Measurements from ENCODE around the gene DSCAML1. TPM values are rescaled to one million over a fixed set of nuclear protein-coding genes. Genes with fewer than 3 reads are reported as not detected.

The DSCAML1 gene
- total RNA-seq, 1 donor from 2014 or later: 1.3 TPM

- TF ChIP-seq CTCF (IDR thresholded peaks at IDR 0.05): no peak
- peaks cover 54% of the 10 kb centered on the region for H3K27me3 ChIP-seq
- no peak for DNase-seq
- ATAC-seq: no peak
- H3K4me1 ChIP-seq: peaks cover 14% of the 10 kb centered on the region
- intact Hi-C loops (cut with DNase I): no loop called here
- no peaks in the 10 kb centered on the region for H3K9me3 ChIP-seq
- no peak overlapping the region for H3K27ac ChIP-seq
- H3K4me3 ChIP-seq: peak overlapping the region; percentile 25
- H3K36me3 ChIP-seq: no peaks in the 10 kb centered on the region
Measured at GRCh38 chr11:117796456-117796871, 552 bp downstream of the DSCAML1 start.

GRCh38 chr11:117795638-117796455 lies 1.2 kb downstream of the DSCAML1 start:
- intact Hi-C loops (cut with DNase I): no loop called here
- H3K27ac ChIP-seq: no peak overlapping the region
- peaks cover 54% of the 10 kb centered on the region for H3K27me3 ChIP-seq

GRCh38 chr11:117794772-117795629 lies 2.0 kb downstream of the DSCAML1 start:
- Histone ChIP-seq H3K27me3 (peaks cover 54% of the 10 kb centered on the region), H3K4me1 (peaks cover 14% of the 10 kb centered on the region), H3K27ac (no peak overlapping the region), H3K9me3 (no peaks in the 10 kb centered on the region), H3K4me3 (no peak overlapping the region), H3K36me3 (no peaks in the 10 kb centered on the region)
- TF ChIP-seq CTCF (IDR thresholded peaks at IDR 0.05): no peak
- no peak for ATAC-seq
- intact Hi-C loops (cut with DNase I): no loop called here
- no peak for DNase-seq

More at GRCh38 chr11:117795638-117796455, 1.2 kb downstream of the DSCAML1 start:
- H3K4me1 ChIP-seq: peaks cover 14% of the 10 kb centered on the region
- H3K4me3 ChIP-seq: no peak overlapping the region
- DNase-seq: no peak
- ATAC-seq: no peak
- H3K36me3 ChIP-seq: no peaks in the 10 kb centered on the region
- no peak for TF ChIP-seq CTCF (IDR thresholded peaks at IDR 0.05)
- H3K9me3 ChIP-seq: no peaks in the 10 kb centered on the region

- TF ChIP-seq CTCF (IDR thresholded peaks at IDR 0.05): no peak
- no peak for DNase-seq
- peaks cover 48% of the 10 kb centered on the region for H3K27me3 ChIP-seq
- no peaks in the 10 kb centered on the region for H3K36me3 ChIP-seq
- H3K27ac ChIP-seq: no peak overlapping the region
- intact Hi-C loops (cut with DNase I): no loop called here
- no peak for ATAC-seq
- peaks cover 14% of the 10 kb centered on the region for H3K4me1 ChIP-seq
- no peak overlapping the region for H3K4me3 ChIP-seq
- no peaks in the 10 kb centered on the region for H3K9me3 ChIP-seq
Measured at GRCh38 chr11:117794135-117794534, 2.9 kb downstream of the DSCAML1 start.

- DNase-seq: no peak
- Histone ChIP-seq H3K36me3 (no peaks in the 10 kb centered on the region), H3K27ac (no peak overlapping the region), H3K9me3 (no peaks in the 10 kb centered on the region), H3K4me1 (peaks cover 14% of the 10 kb centered on the region), H3K27me3 (peaks cover 47% of the 10 kb centered on the region), H3K4me3 (no peak overlapping the region)
- intact Hi-C loops (cut with DNase I): no loop called here
- no peak for TF ChIP-seq CTCF (IDR thresholded peaks at IDR 0.05)
- no peak for ATAC-seq
Measured at GRCh38 chr11:117793583-117793982, 3.4 kb downstream of the DSCAML1 start.
